ENCODE results near the gene TMEM59L. TPM values are rescaled to one million over a fixed set of nuclear protein-coding genes. Genes with fewer than 3 reads are reported as not detected.

TMEM59L gene
- total RNA-seq, 4 donors from 2014 or later = 3.1 to 12.6 (median 4.2) TPM; not detected in 1

DNA sequence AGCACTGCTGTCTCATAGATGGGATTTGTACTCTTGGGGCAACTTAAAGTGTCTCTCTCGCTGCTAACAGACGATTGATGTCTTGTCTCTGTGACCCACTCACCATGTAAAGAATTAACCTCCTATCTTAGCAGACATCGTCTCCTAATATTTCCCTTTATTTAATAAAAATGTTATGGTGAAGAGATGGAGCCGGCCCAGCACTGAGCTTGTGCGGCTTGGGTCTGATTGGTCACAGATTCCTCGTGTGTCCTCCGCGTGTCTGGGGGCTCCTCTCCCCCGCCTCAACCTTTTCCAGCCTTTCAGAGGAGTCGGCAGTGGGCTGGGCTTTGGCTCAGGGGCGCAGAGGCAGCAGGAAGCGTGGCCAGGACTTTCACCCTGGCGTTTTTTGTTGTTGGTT lies 57.6 kb downstream of the TMEM59L start:
- H3K4me1 ChIP-seq = peaks cover 0 to 42% (median 10%) of the 10 kb centered on the region in 4 donors
- peaks cover 0 to 62% (median 8%) of the 10 kb centered on the region in 3 donors for H3K36me3 ChIP-seq
- H3K27ac ChIP-seq = peak overlapping the region in 2 of 4 donors; percentile 30 to 61
- no peak for DNase-seq (ENCODE audit: low spot score in 2 of 2)
- H3K9me3 ChIP-seq = no peaks in the 10 kb centered on the region
- 74 to 76% methylated on average over 13 of the region's 13 CpGs for WGBS, 2 donors
- TF ChIP-seq POLR2A (IDR thresholded peaks at IDR 0.05) (no peak), EP300 (IDR thresholded peaks at IDR 0.05) (no peak)
- TF ChIP-seq, protein P1, sequence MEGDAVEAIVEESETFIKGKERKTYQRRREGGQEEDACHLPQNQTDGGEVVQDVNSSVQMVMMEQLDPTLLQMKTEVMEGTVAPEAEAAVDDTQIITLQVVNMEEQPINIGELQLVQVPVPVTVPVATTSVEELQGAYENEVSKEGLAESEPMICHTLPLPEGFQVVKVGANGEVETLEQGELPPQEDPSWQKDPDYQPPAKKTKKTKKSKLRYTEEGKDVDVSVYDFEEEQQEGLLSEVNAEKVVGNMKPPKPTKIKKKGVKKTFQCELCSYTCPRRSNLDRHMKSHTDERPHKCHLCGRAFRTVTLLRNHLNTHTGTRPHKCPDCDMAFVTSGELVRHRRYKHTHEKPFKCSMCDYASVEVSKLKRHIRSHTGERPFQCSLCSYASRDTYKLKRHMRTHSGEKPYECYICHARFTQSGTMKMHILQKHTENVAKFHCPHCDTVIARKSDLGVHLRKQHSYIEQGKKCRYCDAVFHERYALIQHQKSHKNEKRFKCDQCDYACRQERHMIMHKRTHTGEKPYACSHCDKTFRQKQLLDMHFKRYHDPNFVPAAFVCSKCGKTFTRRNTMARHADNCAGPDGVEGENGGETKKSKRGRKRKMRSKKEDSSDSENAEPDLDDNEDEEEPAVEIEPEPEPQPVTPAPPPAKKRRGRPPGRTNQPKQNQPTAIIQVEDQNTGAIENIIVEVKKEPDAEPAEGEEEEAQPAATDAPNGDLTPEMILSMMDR (IDR thresholded peaks at IDR 0.05) = no peak
- no peak overlapping the region for H3K4me3 ChIP-seq
- H3K27me3 ChIP-seq = no peaks in the 10 kb centered on the region

Small RNAs within 50 kb of the gene (small RNA-seq; reads per million reads assigned to genes)
- not detected for gene RN7SL155P

Other genes with a start within 250 kb of the TMEM59L start
- 10 to 100 TPM in 2 of 4 donors, 1 to 10 TPM in 2; 4.2 to 31.0 (median 13.2) TPM for gene GDF15, start 226.7 kb upstream of the TMEM59L start, total RNA-seq
- 10 to 100 TPM in 2 of 4 donors, 1 to 10 TPM in 2; 9.0 to 13.8 (median 9.8) TPM for gene LRRC25, start 215.2 kb upstream of the TMEM59L start, total RNA-seq
- 100 to 1,000 TPM in 1 of 4 donors, 10 to 100 TPM in 3; 67.4 to 172 (median 84.2) TPM for gene SSBP4, start 193.5 kb upstream of the TMEM59L start, total RNA-seq
- gene ISYNA1, start 174.7 kb upstream of the TMEM59L start, total RNA-seq = 10 to 100 TPM; 43.5 to 82.2 (median 52.4) TPM
- 10 to 100 TPM; 13.8 to 45.9 (median 26.0) TPM for gene ELL, start 90.8 kb upstream of the TMEM59L start, total RNA-seq
- 100 to 1,000 TPM; 391 to 451 (median 434) TPM for gene FKBP8, start 69.3 kb upstream of the TMEM59L start, total RNA-seq
- gene KXD1, start 55.0 kb upstream of the TMEM59L start, total RNA-seq = 100 to 1,000 TPM; 122 to 298 (median 167) TPM
- gene UBA52, start 41.0 kb upstream of the TMEM59L start, total RNA-seq = 100 to 1,000 TPM; 504 to 826 (median 521) TPM
- gene REX1BD, start 24.1 kb upstream of the TMEM59L start, total RNA-seq = 100 to 1,000 TPM; 186 to 226 (median 210) TPM
- 100 to 1,000 TPM in 1 of 4 donors, 10 to 100 TPM in 3; 27.4 to 115 (median 43.6) TPM for gene CRLF1, start 6.1 kb upstream of the TMEM59L start, total RNA-seq
- gene KLHL26, start 24.2 kb downstream of the TMEM59L start, total RNA-seq = 10 to 100 TPM; 12.9 to 38.4 (median 15.1) TPM
- 1 to 10 TPM; 4.0 to 7.8 (median 6.7) TPM for gene CRTC1, start 70.8 kb downstream of the TMEM59L start, total RNA-seq
- 100 to 1,000 TPM in 1 of 4 donors, 10 to 100 TPM in 3; 14.0 to 117 (median 25.3) TPM for gene COMP, start 178.4 kb downstream of the TMEM59L start, total RNA-seq
- 100 to 1,000 TPM in 1 of 4 donors, 10 to 100 TPM in 3; 75.6 to 117 (median 87.9) TPM for gene UPF1, start 219.1 kb downstream of the TMEM59L start, total RNA-seq

Measured in tibial nerve (tissue), 4 donors.